Cardiac fibroblast (primary cell): ENCODE data around the gene TENM4.

ENCODE experiments used
- DNase-seq, 2 donors: peaks; one replicate each; pipeline versions ENCODE4 v3.0.0 to v3.0.0-alpha.2; 2010; ENCODE audit warnings: low read depth in 2 of 2
- H3K4me3 ChIP-seq, 2 donors: replicated peaks in 1 of 2; 1 replicate in 1 of 2; 2 replicates in 1 of 2; pipeline ENCODE4 v1.5.1; 2011; ENCODE audit warnings: low read depth in 2 of 2, low read length in 2 of 2, mild to moderate bottlenecking in 2 of 2, moderate library complexity in 1 of 2
- TF ChIP-seq, protein P1 (sequence below): IDR thresholded peaks from one replicate; pipeline ENCODE4 v1.5.1; 2011; ENCODE audit warnings: low read depth, mild to moderate bottlenecking, low read length, inconsistent platforms

TENM4 gene

DNA sequence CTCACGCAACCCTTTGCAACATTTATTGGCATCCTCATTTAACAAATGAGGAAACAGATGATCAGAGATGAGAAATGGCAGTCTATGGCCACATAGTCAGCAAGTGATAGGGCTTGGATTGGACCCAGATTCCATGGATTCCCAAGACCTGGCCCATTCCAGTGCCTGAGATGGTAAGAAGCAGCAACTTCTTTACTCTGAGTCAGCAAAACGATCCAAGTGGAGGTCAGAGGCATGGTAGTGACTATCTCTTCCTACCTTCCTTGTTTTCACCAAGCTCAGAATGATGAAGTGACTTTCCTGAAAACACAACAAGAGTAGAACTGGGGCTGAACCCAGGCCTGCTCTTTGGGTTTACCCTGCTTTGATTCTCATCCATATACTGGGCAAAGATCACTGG lies 293.1 kb downstream of the TENM4 start:
- no peak for DNase-seq
- TF ChIP-seq, protein P1, sequence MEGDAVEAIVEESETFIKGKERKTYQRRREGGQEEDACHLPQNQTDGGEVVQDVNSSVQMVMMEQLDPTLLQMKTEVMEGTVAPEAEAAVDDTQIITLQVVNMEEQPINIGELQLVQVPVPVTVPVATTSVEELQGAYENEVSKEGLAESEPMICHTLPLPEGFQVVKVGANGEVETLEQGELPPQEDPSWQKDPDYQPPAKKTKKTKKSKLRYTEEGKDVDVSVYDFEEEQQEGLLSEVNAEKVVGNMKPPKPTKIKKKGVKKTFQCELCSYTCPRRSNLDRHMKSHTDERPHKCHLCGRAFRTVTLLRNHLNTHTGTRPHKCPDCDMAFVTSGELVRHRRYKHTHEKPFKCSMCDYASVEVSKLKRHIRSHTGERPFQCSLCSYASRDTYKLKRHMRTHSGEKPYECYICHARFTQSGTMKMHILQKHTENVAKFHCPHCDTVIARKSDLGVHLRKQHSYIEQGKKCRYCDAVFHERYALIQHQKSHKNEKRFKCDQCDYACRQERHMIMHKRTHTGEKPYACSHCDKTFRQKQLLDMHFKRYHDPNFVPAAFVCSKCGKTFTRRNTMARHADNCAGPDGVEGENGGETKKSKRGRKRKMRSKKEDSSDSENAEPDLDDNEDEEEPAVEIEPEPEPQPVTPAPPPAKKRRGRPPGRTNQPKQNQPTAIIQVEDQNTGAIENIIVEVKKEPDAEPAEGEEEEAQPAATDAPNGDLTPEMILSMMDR = no peak
- H3K4me3 ChIP-seq = no peak overlapping the region

DNA sequence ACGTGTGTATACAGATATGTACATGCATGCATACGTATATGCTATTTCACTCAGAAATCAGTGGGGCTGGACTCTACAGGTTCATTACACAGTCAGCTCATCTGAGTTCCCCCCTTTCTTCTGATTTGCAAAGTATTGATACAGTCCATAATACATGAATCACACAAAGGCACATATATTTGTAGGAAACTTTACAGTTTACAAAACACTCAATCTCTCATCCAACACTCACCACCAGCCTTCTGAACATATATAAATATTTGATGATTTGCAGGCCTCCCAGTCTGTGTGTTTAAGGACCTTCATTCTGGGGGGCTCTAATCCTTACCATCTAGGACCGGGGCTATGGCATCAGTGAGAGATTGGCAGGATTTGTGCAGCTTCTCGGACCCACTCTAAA lies 293.8 kb downstream of the TENM4 start:
- H3K4me3 ChIP-seq = no peak overlapping the region
- TF ChIP-seq, protein P1 = no peak
- DNase-seq = no peak

DNA sequence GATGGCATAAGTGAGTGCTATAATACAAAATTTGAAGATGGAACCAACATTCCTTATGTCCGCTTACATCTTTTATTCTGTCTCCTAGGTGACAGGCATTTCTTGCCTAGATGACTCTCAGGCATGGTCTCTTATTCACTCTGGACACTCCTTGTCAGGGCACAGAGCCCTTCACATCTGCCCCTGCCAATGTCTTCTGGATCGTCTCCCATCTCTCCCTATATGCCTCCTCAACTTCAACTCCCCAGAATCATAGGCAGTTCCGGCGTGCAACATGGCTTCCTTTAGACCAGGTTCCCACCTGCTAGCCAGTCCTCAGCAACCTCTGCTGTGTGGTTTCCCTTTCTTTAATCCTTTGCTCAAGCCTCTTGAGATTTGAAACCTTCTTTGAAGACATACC lies 300.9 kb downstream of the TENM4 start:
- no peak overlapping the region for H3K4me3 ChIP-seq
- DNase-seq = no peak
- TF ChIP-seq, protein P1 = no peak

DNA sequence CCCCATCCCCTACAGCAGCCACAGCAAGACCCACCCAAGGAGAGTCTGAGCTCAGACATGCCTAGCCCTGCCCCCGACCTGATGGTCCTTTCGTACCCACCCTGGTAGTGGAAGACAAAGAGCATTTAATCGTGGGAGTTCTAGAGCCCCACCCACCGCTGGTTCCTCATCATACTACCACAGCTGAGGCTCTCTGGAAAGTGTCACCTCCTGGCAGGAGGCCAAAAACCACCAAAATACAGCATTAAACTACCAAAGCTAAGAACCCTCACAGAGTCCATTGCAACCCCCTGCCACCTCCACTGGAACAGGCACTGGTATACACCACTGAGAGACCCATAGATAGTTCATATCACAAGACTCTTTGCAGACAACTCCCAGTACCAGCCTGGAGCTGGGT lies 311.1 kb downstream of the TENM4 start:
- no peak for DNase-seq
- no peak overlapping the region for H3K4me3 ChIP-seq
- TF ChIP-seq, protein P1 = no peak

DNA sequence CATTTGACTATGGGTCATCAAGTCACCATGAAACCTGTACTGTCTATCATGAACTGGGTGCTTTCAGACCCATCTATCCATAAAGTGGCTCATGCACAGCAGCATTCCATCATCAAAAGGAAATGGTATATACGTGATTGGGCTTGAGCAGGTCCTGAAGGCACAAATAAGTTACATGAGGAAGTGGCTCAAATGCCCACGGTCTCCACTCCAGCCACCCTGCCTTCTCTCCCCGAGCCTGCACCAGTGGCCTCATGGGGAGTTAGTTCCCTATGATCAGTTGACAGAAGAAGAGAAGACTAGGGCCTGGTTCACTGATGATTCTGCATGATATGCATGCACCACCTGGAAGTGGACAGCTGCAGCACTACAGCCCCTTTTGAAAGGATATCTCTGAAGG lies 312.5 kb downstream of the TENM4 start:
- H3K4me3 ChIP-seq = no peak overlapping the region
- TF ChIP-seq, protein P1 = no peak
- DNase-seq = no peak

DNA sequence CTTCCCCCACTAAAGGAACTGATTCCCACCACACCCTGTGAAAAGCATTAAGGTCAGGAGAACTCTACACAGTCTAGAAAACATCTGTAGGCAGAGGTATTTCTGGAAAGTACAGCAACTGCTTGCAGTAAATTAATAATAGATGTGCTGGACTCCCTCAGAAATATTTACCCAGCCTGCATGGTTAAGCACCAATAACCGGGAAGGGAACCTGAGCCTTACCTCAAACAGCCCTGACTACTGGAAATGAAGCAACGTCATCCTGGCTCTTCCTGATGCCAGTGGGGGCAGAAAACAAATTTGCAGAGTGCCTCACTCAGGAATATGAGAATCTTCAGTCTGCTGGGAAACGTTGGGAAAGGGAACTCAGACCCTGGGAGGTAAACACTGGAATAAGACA lies 318.1 kb downstream of the TENM4 start:
- H3K4me3 ChIP-seq = no peak overlapping the region
- no peak for DNase-seq
- TF ChIP-seq, protein P1 = no peak

DNA sequence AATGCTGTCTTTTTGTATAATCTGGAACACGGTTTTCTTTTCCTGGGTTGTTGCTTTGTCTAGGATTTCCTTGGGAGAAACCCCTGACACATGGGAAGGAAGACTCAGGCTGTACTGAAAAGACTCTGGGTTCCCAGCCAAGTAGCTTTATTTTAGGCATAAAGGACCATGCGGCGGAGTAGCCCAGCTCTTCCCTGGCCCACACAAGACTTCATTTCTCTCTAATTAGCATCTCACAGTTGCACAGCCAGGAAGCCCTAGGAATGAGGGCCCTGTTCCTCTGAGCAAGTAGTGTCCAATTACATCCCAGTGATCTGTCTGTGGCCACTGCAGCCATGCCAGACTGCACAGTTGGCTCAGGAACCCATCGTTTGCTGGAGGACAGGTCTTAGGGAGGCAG lies 319.5 kb downstream of the TENM4 start:
- no peak for DNase-seq
- no peak overlapping the region for H3K4me3 ChIP-seq
- TF ChIP-seq, protein P1 = no peak
